ENCODE measurements around the gene PRR33.
"Not testable (repeated sequence)": the region's sequence is repeated elsewhere in the genome, so short reads cannot be mapped to it uniquely, and the experiment has no call there.

Gene PRR33

DNA sequence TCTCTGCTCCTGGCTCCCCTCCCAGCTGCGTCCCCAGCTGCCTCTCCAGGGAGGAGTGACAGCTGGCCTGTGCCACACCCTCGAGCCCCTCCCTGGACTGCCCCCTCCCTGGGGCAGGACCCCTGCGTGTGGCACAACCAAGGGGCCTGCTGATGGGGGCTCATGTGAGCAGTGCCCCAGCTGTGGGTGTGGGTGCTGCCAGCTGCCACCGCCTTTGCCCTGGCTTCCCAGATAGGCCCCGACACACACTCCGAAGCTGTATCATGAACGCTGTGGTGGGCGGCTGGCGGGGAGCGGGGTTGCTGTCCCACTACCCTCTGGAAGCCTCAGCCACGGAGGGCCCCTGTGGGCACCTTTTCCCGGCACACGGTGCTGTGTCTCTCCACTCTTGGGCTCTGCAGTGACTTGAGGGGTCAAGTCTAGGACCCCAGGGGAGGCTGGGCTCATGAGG is 15.8 kb downstream of the PRR33 start:
- DNase-seq (ENCODE audit: low read depth in 2 of 2), result not testable (repeated sequence)

DNA sequence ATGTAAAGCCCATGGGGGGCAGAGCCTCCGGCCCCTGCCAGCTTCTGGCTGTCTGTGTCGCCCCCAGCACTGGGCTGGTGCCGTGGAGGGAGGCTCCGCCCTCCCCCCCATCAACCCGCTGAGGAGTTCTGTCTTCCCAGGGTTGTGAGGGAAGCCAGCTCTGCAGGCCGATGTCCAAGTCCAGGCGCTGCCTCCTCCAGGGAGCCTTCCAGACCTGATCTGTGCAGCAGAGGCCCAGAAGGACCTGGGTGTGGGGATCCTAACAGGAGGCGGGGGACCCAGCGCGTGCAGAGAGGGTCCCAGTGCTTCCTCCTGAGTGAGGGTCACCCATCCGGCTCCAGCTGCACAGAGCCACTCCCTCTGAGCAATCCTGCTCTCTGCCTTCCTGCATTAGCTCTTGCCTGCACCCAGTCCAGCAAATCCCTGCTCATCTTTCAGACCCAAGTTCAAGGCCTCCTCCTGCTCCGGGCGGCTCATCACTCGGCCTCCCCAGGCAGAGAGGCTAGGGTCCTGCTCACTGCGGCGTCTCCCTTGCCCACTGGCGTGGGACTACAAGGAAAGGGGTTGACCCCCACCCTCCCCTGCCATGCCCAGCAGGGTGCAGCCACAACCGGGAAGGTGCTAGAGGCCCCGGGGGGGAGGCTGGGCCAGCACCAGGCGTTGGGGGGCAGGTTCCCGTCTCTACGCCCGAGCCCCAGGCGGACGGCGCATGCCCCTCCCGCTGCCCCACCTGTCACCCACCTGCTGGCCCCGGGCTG is 16.4 kb downstream of the PRR33 start:
- DNase-seq (ENCODE audit: low read depth in 2 of 2), result no peak

GRCh38 chr11:1874441-1875092 is 17.1 kb downstream of the PRR33 start:
- DNase-seq (ENCODE audit: low read depth in 2 of 2), result not testable (repeated sequence)

- not testable (repeated sequence) for DNase-seq (ENCODE audit: low read depth in 2 of 2)
Measured at GRCh38 chr11:1873813-1874150, 17.9 kb downstream of the PRR33 start.

DNA sequence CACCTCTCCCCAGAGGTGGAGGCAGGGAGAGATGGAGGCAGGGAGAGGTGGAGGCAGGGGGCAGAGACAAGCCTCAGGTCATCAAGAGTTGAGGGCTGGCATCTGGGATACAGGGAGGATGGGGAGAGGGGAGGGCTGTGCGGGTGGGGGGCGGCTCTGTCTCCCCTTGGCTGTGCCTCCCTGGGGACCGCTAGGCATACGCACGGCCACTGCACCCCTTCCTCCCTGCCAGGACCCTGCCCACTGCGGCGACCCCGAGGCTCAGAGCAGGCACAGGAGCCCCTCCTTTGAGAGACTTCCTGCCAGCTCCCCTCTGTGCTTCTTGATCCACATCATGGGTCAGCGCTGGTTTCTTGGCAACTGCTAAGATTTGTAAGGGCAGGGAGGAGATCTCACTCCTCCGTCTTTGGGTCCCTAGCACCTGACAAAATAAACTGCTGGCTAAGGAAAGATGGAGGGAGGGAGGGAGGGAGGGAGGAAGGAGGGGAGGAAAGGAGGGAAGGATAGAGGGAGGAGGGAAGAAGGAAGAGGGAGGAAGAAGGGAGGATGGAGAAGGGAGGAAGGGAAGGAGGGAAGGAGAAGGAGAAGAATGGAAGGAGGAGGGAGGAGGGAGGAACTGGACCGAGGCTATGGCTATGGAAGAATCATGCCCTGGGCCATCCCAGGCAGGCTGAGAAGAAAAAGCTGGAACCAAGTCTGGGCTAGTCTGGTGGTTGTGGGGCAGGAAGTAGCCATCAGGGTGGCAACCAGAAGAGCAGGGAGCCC is 18.5 kb downstream of the PRR33 start:
- DNase-seq (ENCODE audit: low read depth in 2 of 2), result no peak

GRCh38 chr11:1872267-1872985 is 19.3 kb downstream of the PRR33 start:
- no peak for DNase-seq (ENCODE audit: low read depth in 2 of 2)

DNA sequence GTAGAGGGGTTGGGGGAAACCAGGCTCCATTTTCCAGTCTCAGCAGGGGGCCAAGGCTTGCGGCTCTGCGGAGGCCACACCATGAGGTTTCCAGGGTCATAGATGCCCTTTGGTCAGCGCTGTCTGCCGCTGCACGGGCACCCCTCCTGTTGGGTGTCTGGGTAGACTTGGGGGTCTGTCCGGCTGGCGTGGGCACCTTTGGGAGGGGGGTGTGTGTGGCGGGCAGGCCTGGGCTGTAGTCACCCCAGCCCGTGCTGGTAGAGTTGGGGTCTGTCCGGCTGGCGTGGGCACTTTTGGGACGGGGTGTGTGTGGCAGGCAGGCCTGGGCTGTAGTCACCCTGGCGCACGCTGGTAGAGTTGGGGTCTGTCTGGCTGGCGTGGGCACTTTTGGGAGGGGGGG is 20.2 kb downstream of the PRR33 start:
- no peak for DNase-seq (ENCODE audit: low read depth in 2 of 2)

DNA sequence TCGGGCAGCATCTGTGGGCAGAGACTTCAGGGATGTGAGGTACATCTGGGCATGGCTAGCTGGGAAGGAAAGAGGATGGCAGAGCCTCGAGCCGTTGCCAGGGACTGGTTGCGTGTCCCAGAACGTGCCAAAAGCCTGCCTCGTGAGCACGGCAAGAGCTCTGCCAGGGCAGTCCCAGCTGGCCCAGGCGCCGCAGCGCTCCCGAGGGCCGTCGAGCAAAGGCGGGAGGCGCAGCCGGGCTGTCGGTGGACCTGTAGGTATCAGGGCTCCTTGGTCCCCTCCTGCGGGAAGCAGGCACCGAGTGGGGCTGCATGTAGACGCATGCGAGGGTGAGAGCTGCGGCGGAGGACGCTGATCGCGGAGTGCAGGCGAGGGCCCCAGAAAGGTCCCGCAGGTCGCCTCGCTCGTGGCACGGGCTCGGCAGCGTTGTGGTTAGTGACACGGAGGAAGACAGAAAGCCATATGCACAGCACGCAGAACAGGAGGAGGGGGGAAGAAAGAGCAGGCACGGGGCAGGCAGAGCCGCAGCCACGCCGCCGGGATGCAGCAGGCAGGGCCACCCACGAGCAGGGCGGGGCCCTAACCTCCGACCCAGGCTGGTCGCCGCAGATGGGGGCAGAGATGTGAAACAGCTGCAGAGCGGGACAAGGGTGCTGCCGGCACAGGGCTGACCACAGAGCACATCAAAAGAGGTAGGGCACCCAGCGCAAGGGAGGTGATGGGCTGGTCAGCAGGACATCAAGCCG is 20.8 kb downstream of the PRR33 start:
- no peak for DNase-seq (ENCODE audit: low read depth in 2 of 2)

DNA sequence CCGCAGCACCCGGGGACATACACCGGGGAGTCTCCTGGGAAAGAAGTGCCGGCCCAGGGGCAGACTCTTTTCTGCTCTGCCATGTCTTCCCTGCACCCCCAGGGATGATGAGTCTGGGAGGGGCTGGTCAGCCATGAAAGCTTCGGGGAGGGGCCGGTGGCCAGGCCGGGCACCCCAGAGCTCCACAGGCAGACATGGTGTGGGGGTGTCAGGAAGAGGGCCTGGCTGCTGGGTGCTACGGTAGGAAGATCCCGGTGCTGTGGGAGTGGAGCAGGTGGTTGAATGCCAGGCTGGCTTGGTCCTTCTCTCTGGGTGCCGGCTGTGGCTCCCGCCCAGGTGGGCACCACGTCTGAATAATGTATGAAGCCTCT is 21.4 kb downstream of the PRR33 start:
- DNase-seq (ENCODE audit: low read depth in 2 of 2), result no peak

DNA sequence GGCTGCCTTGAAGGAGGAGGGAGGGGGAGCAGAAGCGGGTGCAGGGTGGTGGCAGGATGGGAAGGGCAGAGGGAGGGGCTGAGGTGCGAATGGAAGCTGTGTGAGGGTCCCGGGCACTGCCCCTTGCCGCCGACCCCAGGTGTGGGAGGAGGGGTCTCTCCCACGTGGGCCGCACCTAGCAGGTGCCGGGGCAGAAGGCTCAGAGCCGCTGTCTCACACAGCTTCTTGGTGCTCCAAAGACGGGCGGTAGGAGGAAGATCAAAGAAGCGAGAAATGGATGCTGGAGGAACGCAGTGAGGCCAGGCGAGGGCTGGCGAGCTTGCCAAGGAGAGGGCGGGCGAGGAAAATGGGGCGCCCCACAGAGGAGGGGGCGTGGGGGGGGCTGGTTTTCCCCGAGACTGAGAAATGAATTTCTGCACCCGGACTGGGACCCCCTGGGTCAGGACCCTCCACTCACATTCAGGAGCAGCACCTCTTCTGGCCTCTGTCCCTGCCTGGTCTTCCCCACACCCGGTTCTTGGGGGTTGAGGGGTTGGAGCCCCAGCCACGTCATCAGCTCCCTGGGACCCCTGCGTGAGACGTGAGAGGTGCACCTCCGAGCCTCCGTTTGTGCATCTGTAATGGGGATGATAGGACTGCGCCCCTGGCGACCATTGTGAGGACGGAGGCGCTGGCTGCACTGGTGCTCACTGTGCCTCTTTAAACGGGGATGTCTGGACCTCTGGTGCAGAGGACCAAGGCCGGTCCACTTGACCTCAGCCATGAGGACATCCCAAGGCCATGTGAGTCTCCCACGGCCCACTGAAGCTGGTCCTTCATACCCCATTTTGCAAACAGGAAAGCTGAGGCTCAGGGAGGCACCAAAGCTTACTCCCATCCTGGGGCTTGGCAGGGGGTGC is 22.0 kb downstream of the PRR33 start:
- DNase-seq (ENCODE audit: low read depth in 2 of 2), result no peak

- no peak for DNase-seq (ENCODE audit: low read depth in 2 of 2)
Measured at GRCh38 chr11:1868636-1869291, 22.9 kb downstream of the PRR33 start.

DNA sequence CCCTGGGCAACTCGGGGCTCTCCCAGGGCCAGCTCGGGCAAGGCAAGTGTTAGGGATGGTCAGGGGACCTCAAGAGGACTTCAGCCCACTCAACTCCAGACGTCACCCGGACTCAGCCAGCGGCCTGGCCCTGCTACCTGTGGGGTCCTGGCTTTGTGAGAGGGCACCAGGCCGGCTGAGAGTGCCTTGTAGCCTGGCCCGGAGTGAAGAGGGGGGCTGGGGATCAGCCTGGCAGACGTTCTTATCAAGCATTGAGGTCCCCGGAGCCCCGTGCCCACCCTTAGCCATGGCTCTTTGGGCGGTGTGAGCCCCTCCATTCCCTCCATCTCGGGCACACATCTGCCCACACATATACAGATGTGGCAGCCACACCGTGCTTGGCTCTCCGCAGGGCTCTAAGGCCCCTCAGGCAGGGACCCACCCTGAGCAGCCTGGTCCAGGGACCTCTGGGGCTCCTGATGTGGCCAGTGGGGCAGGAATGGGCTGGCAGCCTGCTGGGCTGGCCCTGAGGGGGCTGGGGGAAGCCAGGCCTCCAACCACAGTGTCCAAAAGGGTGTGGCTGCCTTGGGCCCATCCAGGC is 23.5 kb downstream of the PRR33 start:
- no peak for DNase-seq (ENCODE audit: low read depth in 2 of 2)

DNA sequence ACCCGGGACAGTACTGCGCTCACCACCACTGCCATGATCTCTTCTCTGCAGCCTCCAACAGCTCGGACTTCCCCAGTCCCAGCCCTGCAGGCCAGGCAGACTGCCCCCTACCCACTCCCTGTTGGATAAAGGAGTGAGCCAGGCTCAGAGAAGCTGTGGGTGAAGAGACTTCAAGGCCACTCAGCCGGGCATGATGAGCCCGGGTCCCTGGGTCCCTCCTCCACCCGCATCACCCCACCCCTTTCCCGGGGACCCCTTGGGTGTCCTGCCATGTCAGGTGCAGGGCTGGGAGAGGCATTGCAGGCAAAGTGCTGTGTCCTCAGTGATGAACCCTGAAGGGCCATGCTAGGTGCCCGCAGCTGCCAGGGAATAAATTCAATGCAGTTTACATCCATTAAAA is 24.3 kb downstream of the PRR33 start:
- DNase-seq (ENCODE audit: low read depth in 2 of 2), result no peak

GRCh38 chr11:1866776-1867175 is 24.9 kb downstream of the PRR33 start:
- DNase-seq (ENCODE audit: low read depth in 2 of 2), result no peak

DNA sequence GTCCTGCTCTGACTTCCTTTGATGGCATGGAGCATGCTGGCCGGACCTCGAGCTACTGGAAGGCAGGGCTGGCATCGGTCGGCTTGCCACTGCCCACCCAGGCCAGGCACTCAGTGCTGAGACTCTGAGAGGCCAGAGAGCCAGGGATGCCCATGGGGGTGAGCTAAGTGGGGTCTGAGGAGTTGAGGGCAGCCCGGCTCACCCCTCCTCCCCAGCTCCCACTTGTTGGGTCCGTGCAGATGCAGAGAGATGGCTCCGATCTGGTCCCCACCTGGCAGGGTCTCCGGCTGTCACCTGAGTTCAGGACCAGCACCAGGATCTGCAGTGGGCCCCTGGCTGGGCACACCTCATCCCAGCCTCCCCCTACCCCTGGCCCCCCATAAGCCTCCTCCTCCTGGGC is 25.5 kb downstream of the PRR33 start:
- no peak for DNase-seq (ENCODE audit: low read depth in 2 of 2)

DNA sequence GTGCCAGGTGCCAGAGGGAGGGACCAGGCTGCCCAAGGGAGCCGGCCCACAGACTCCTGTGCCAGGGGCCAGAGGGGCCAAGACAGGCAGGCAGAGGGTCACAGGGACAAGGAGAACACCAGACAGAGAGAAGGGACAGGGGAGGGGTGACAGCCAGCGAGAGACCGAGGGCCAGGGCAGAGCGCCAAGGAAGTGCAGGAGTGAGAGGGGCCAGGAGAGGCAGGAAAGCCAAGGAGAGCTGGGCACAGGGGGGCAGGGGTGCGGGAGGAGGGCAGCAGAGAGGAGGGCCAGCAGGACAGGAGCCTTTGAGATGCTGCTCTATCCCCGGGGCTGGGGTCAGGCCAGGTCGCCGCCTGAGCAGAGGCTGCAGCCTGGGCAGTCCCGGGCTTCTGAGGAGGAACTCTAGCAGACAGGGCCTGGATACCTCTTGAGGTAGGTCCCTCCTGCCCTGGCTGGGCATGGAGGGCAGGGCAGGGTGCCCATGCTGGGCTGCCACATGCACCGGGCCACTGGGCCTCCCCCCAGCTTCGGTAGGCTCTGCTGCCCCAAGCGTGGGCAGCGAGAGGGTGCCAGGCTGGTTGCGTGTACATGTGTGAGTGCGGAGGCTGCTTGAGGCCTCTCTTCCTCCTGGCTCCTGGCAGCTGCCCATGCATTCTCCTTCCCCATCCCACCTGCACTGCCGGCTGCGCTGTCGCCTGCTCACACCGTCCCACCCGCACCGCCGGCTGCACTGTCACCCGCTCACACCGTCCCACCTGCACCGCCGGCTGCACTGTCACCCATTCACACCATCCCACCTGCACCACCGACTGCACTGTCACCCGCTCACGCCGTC is 26.6 kb downstream of the PRR33 start:
- no peak for DNase-seq (ENCODE audit: low read depth in 2 of 2)

GRCh38 chr11:1864231-1864630 is 27.5 kb downstream of the PRR33 start:
- DNase-seq (ENCODE audit: low read depth in 2 of 2), result no peak

DNA sequence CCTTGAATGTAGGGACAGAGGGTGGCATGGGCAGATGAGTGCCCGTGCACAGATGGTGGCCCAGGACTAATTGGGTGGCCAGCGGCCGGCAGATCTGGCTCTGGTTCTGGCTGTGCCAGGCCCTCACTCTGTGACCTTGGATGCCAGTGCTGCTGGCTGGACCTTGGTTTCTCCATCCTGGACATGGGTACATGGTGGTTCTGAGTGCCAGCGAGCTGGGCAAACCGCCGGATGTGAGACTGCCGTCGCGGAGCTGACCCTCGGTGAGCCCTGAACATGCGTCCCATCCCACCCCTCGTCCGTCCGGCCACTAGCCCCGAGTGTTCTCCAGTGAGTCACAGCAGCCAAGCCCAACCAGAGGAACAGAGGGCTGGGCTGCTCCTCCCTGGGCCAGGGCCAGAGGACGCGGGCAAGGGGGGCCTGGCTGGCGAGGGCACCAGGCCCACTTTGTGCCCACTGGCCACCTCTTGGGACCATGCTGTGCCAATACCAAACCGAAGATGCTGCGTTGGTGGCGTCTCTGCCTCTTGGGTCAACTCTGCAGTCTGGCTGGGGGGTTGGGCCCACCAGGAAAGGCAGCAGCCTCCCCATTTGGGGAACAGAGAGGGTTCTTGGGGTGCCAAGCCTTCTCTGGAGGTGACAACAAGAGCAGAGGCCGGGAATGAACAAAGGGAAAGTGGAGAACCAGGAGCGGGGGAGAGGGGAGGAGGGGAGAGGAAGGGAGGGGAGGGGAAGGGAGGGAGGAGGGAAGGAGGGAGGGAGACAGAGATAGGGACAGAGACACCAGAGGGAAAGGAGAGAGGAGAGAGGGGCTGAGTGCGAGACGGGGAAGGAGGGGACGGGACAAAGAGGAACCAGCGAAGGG is 28.1 kb downstream of the PRR33 start:
- DNase-seq (ENCODE audit: low read depth in 2 of 2), result no peak

Data from stimulated activated CD4-positive, alpha-beta T cell treated with anti-CD3 and anti-CD28 coated beads, Interleukin-1b, Interleukin-23, amount 100 ng/mL, for 1 hour (primary cell).